NCI-H82 (cell line): Measurements from ENCODE around the gene MOB4.

Source experiments
- DNase-seq: peaks from one replicate; lab custom pipeline; 2025; lab: John Stamatoyannopoulos, UW

MOB4 gene

GRCh38 chr2:197591339-197592072 is 75.6 kb downstream of the MOB4 start:
- no peak for DNase-seq

DNA sequence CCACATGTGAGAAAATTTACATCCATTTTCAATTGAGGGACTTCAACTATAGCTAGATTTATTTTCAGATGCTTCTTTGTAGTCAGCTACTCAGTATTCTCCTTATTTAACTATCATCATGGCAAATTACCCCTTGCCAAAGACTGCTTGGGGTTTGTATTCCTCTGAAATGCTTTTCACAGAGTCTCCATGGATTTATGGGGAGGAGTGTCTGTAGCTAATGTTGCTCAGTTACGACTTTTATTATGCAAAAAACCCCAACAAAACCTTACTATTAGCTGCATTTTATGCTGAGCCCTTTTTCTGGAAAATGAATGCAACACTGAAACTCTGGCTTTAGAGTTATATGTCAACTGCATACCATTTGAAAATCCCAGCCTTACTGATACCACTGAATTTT is 80.9 kb downstream of the MOB4 start:
- no peak for DNase-seq

DNA sequence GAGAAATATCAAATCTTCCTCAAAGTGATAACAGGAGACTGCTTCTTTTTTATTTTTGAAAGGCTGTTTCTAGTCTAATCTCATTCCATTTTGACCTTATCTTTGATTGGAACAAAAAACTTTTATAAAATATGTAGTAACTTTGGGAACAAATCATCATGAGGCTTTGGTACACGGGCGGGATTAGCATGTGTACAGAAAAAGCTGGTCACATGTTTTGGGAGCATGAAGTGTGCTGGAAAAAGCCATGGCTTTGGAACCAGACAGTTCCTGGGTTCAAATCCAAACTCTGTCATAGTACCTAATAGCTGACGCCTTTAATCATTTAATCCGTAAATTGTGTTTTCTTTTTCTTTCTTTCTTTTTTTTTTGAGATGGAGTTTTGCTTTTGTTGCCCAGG is 81.3 kb downstream of the MOB4 start:
- no peak for DNase-seq

GRCh38 chr2:197598450-197598849 is 82.6 kb downstream of the MOB4 start:
- DNase-seq = no peak

GRCh38 chr2:197599285-197599965 is 83.6 kb downstream of the MOB4 start:
- DNase-seq = peak; percentile 51

DNA sequence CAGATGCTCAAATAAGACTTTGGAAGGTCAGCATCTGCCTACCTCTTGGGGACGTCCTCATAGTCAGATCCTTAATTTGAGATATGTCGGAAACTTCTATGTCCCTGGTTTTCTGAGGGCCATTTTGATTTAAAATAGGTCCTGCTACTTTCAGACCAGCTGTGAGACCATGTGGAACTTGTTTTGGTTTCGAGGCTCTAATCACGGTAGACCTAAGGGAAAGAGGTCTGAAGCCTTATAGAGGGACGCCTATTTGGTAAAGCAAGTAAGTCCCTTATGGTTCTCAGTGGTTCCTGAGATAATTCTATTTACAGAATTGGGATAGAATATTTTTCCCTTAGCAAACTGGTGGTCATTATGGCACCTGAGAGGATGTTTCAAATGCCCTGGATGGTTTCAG is 84.4 kb downstream of the MOB4 start:
- DNase-seq = no peak

DNA sequence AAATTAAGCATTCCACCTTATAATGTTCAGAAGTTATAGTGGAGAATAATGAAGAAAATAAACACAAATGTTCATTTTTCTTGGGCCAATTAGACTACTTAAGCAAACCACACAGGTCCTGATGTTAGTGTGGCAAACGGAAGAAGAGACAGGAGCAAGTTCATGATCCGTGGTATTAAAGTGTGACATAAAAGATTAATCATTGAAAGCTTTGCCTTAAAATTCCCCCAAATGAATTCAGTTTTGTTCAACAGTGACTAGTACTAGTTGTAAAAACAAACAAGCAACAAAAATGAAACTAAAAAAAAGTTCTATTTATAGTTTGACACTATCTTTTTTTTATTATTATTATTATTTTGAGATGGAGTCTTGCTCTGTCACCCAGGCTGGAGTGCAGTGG is 85.9 kb downstream of the MOB4 start:
- DNase-seq = no peak
